ENCODE results near the gene SLC4A9.

GRCh38 chr5:140355546-140355945 lies 4.4 kb upstream of the SLC4A9 start:
- no peak for TF ChIP-seq SUZ12 (IDR thresholded peaks at IDR 0.05; ENCODE audit: extremely low read depth, insufficient read depth, insufficient read length)
- TF ChIP-seq ZNF274 (IDR thresholded peaks at IDR 0.05; ENCODE audit: low read depth, low read length) = no peak

Measured in NT2/D1 (cell line).